Activated naive CD4-positive, alpha-beta T cell treated with anti-CD3 and anti-CD28 coated beads, Interleukin-2, amount 10 ng/mL, durations not matched to agents 7 days and 5 days (primary cell): Measurements from ENCODE around the gene DPP6.

Experiments
- CTCF ChIA-PET: fragments of 350-600 bp; sonication (Branson Sonifier 250); formaldehyde crosslinking; loops from one replicate; lab custom pipeline; 2021; ENCODE audit warnings: antibody characterized with exemption; lab: Charles Lee
- DNase-seq: peaks from one replicate; pipeline ENCODE4 v3.0.0-alpha.2; 2020
- H3K27ac Mint-ChIP-seq: one replicate; pipeline ENCODE4 v1.8.0; 2021; ENCODE audit warnings: mild to moderate bottlenecking, moderate library complexity, mixed read lengths
- H3K27me3 Mint-ChIP-seq: one replicate; pipeline ENCODE4 v1.8.0; 2021; ENCODE audit warnings: mild to moderate bottlenecking, mixed read lengths
- H3K36me3 Mint-ChIP-seq: one replicate; pipeline ENCODE4 v1.8.0; 2021; ENCODE audit warnings: mixed read lengths
- H3K4me1 Mint-ChIP-seq: one replicate; pipeline ENCODE4 v1.8.0; 2021; ENCODE audit warnings: mixed read lengths
- H3K4me3 Mint-ChIP-seq: one replicate; pipeline ENCODE4 v1.8.0; 2021; ENCODE audit warnings: mild to moderate bottlenecking, moderate library complexity, mixed read lengths
- H3K9me3 Mint-ChIP-seq: one replicate; pipeline ENCODE4 v1.8.0; 2021; ENCODE audit warnings: mixed read lengths

DPP6 gene

GRCh38 chr7:154289119-154289518, 236.9 kb downstream of the DPP6 start:
- Mint-ChIP-seq H3K9me3 (peaks cover 20% of the 10 kb centered on the region), H3K36me3 (no peaks in the 10 kb centered on the region), H3K27ac (no peak overlapping the region), H3K4me1 (no peaks in the 10 kb centered on the region), H3K27me3 (no peaks in the 10 kb centered on the region), H3K4me3 (no peak overlapping the region)
- CTCF ChIA-PET: no interaction called here
- DNase-seq: no peak

- Mint-ChIP-seq H3K4me3 (no peak overlapping the region), H3K27me3 (no peaks in the 10 kb centered on the region), H3K9me3 (peaks cover 10% of the 10 kb centered on the region), H3K27ac (no peak overlapping the region), H3K4me1 (no peaks in the 10 kb centered on the region), H3K36me3 (no peaks in the 10 kb centered on the region)
- CTCF ChIA-PET: no interaction called here
- DNase-seq: no peak
Observed at GRCh38 chr7:154296443-154296842, 244.2 kb downstream of the DPP6 start.

GRCh38 chr7:154299736-154300135, 247.5 kb downstream of the DPP6 start:
- peaks cover 12% of the 10 kb centered on the region for H3K9me3 Mint-ChIP-seq
- no peak overlapping the region for H3K27ac Mint-ChIP-seq
- H3K4me1 Mint-ChIP-seq: no peaks in the 10 kb centered on the region
- DNase-seq: no peak
- CTCF ChIA-PET: no interaction called here
- peaks cover 5% of the 10 kb centered on the region for H3K27me3 Mint-ChIP-seq
- no peaks in the 10 kb centered on the region for H3K36me3 Mint-ChIP-seq
- no peak overlapping the region for H3K4me3 Mint-ChIP-seq

- CTCF ChIA-PET: no interaction called here
Observed at GRCh38 chr7:154302380-154302779, 250.2 kb downstream of the DPP6 start.

GRCh38 chr7:154304231-154304630, 252.0 kb downstream of the DPP6 start:
- no peak overlapping the region for H3K4me3 Mint-ChIP-seq
- CTCF ChIA-PET: no interaction called here
- H3K4me1 Mint-ChIP-seq: no peaks in the 10 kb centered on the region
- H3K27me3 Mint-ChIP-seq: peaks cover 14% of the 10 kb centered on the region
- no peak overlapping the region for H3K27ac Mint-ChIP-seq
- no peaks in the 10 kb centered on the region for H3K36me3 Mint-ChIP-seq
- H3K9me3 Mint-ChIP-seq: peaks cover 10% of the 10 kb centered on the region
- no peak for DNase-seq

More at GRCh38 chr7:154302380-154302779, 250.2 kb downstream of the DPP6 start:
- Mint-ChIP-seq H3K4me3 (no peak overlapping the region), H3K9me3 (peaks cover 12% of the 10 kb centered on the region), H3K27me3 (peaks cover 14% of the 10 kb centered on the region), H3K36me3 (no peaks in the 10 kb centered on the region), H3K4me1 (no peaks in the 10 kb centered on the region), H3K27ac (no peak overlapping the region)
- no peak for DNase-seq

GRCh38 chr7:154304740-154305700, 252.8 kb downstream of the DPP6 start:
- DNase-seq: no peak
- Mint-ChIP-seq H3K4me1 (no peaks in the 10 kb centered on the region), H3K27me3 (peaks cover 14% of the 10 kb centered on the region), H3K4me3 (no peak overlapping the region), H3K36me3 (no peaks in the 10 kb centered on the region), H3K9me3 (peaks cover 7% of the 10 kb centered on the region), H3K27ac (no peak overlapping the region)
- CTCF ChIA-PET: no interaction called here

- H3K9me3 Mint-ChIP-seq: peaks cover 4% of the 10 kb centered on the region
- H3K27ac Mint-ChIP-seq: no peak overlapping the region
- H3K36me3 Mint-ChIP-seq: no peaks in the 10 kb centered on the region
- H3K4me3 Mint-ChIP-seq: no peak overlapping the region
- DNase-seq: no peak
- no peaks in the 10 kb centered on the region for H3K4me1 Mint-ChIP-seq
- CTCF ChIA-PET: no interaction called here
- peaks cover 14% of the 10 kb centered on the region for H3K27me3 Mint-ChIP-seq
Observed at GRCh38 chr7:154306036-154306435, 253.8 kb downstream of the DPP6 start.

GRCh38 chr7:154308928-154309327, 256.7 kb downstream of the DPP6 start:
- DNase-seq: no peak
- Mint-ChIP-seq H3K27ac (no peak overlapping the region), H3K9me3 (peaks cover 4% of the 10 kb centered on the region), H3K36me3 (no peaks in the 10 kb centered on the region), H3K4me3 (no peak overlapping the region), H3K4me1 (no peaks in the 10 kb centered on the region), H3K27me3 (peaks cover 14% of the 10 kb centered on the region)
- CTCF ChIA-PET: no interaction called here

GRCh38 chr7:154310114-154310513, 257.9 kb downstream of the DPP6 start:
- no peak overlapping the region for H3K4me3 Mint-ChIP-seq

GRCh38 chr7:154324196-154324595, 272.0 kb downstream of the DPP6 start:
- H3K27me3 Mint-ChIP-seq: no peaks in the 10 kb centered on the region
- DNase-seq: no peak
- no peak overlapping the region for H3K27ac Mint-ChIP-seq
- no peak overlapping the region for H3K4me3 Mint-ChIP-seq
- no peaks in the 10 kb centered on the region for H3K36me3 Mint-ChIP-seq
- CTCF ChIA-PET: no interaction called here
- peaks cover 21% of the 10 kb centered on the region for H3K9me3 Mint-ChIP-seq
- H3K4me1 Mint-ChIP-seq: no peaks in the 10 kb centered on the region

More at GRCh38 chr7:154310114-154310513, 257.9 kb downstream of the DPP6 start:
- H3K27ac Mint-ChIP-seq: no peak overlapping the region
- CTCF ChIA-PET: no interaction called here
- no peak for DNase-seq
- H3K27me3 Mint-ChIP-seq: peaks cover 9% of the 10 kb centered on the region
- no peaks in the 10 kb centered on the region for H3K9me3 Mint-ChIP-seq
- no peaks in the 10 kb centered on the region for H3K4me1 Mint-ChIP-seq
- H3K36me3 Mint-ChIP-seq: no peaks in the 10 kb centered on the region

- no peak for DNase-seq
- H3K9me3 Mint-ChIP-seq: peaks cover 24% of the 10 kb centered on the region
- CTCF ChIA-PET: no interaction called here
Observed at GRCh38 chr7:154326421-154326820, 274.2 kb downstream of the DPP6 start.

GRCh38 chr7:154330318-154330717, 278.1 kb downstream of the DPP6 start:
- Mint-ChIP-seq H3K27me3 (no peaks in the 10 kb centered on the region), H3K27ac (no peak overlapping the region), H3K36me3 (no peaks in the 10 kb centered on the region), H3K4me3 (no peak overlapping the region), H3K4me1 (no peaks in the 10 kb centered on the region), H3K9me3 (peaks cover 21% of the 10 kb centered on the region)
- no peak for DNase-seq
- CTCF ChIA-PET: no interaction called here

More at GRCh38 chr7:154326421-154326820, 274.2 kb downstream of the DPP6 start:
- Mint-ChIP-seq H3K4me3 (no peak overlapping the region), H3K27ac (no peak overlapping the region), H3K27me3 (no peaks in the 10 kb centered on the region), H3K4me1 (no peaks in the 10 kb centered on the region), H3K36me3 (no peaks in the 10 kb centered on the region)

GRCh38 chr7:154332811-154333580, 280.8 kb downstream of the DPP6 start:
- H3K27me3 Mint-ChIP-seq: no peaks in the 10 kb centered on the region
- H3K4me3 Mint-ChIP-seq: no peak overlapping the region
- H3K27ac Mint-ChIP-seq: no peak overlapping the region
- no peaks in the 10 kb centered on the region for H3K36me3 Mint-ChIP-seq
- CTCF ChIA-PET: interaction anchor here (0.8 kb wide), 1 partner anchor 13 kb away, joined by 3 read pairs; no protein-coding TSS in a partner anchor
- H3K9me3 Mint-ChIP-seq: peaks cover 22% of the 10 kb centered on the region
- no peaks in the 10 kb centered on the region for H3K4me1 Mint-ChIP-seq
- no peak for DNase-seq

- H3K4me1 Mint-ChIP-seq: no peaks in the 10 kb centered on the region
- no peak overlapping the region for H3K4me3 Mint-ChIP-seq
- no peaks in the 10 kb centered on the region for H3K36me3 Mint-ChIP-seq
- no peak for DNase-seq
- CTCF ChIA-PET: no interaction called here
- no peaks in the 10 kb centered on the region for H3K27me3 Mint-ChIP-seq
- H3K9me3 Mint-ChIP-seq: peaks cover 16% of the 10 kb centered on the region
- no peak overlapping the region for H3K27ac Mint-ChIP-seq
Observed at GRCh38 chr7:154336295-154336694, 284.1 kb downstream of the DPP6 start.
